Mesenchymal stem cell (in vitro differentiated cells and primary cell): ENCODE measurements around the gene SLC41A3.
"Not testable (repeated sequence)": the region's sequence is repeated elsewhere in the genome, so short reads cannot be mapped to it uniquely, and the experiment has no call there.

Source experiments
- DNase-seq: peaks from one replicate; pipeline ENCODE4 v3.0.0-alpha.2; 2013
- H2AFZ ChIP-seq: one replicate; pipeline ENCODE4 v1.6.1; 2013; ENCODE audit warnings: low read depth, mild to moderate bottlenecking, control low read depth, inconsistent platforms, low read length, moderate library complexity
- H2AK5ac ChIP-seq: 2 replicates; pipeline ENCODE4 v1.6.1; 2013; ENCODE audit warnings: low read length, moderate library complexity, mild to moderate bottlenecking, inconsistent platforms; ENCODE audit not compliant: severe bottlenecking
- H2BK120ac ChIP-seq: one replicate; pipeline ENCODE4 v1.6.1; 2013; ENCODE audit warnings: low read depth, mild to moderate bottlenecking, inconsistent platforms, low read length, moderate library complexity
- H2BK12ac ChIP-seq, 2 experiments: one replicate each; pipeline ENCODE4 v1.6.1; 2013; ENCODE audit warnings: inconsistent platforms in 2 of 2, low read length in 2 of 2, mild to moderate bottlenecking in 2 of 2, moderate library complexity in 2 of 2, control low read depth in 1 of 2
- H2BK15ac ChIP-seq: one replicate; pipeline ENCODE4 v1.6.1; 2013; ENCODE audit warnings: mild to moderate bottlenecking, low read depth, inconsistent platforms; ENCODE audit not compliant: poor library complexity, severe bottlenecking
- H2BK5ac ChIP-seq: 2 replicates; pipeline ENCODE4 v1.6.1; 2013; ENCODE audit warnings: low read depth, mild to moderate bottlenecking, low read length, control low read depth, inconsistent platforms; ENCODE audit not compliant: poor library complexity, severe bottlenecking
- H3K14ac ChIP-seq, 2 experiments: one replicate each; pipeline ENCODE4 v1.6.1; 2013; ENCODE audit warnings: inconsistent platforms in 2 of 2, low read length in 2 of 2, control low read depth in 1 of 2, mild to moderate bottlenecking in 1 of 2, moderate library complexity in 1 of 2
- H3K18ac ChIP-seq, 2 experiments: one replicate each; pipeline ENCODE4 v1.6.1; 2013; ENCODE audit warnings: inconsistent platforms in 2 of 2, low read length in 2 of 2, control low read depth in 1 of 2, low read depth in 1 of 2, mild to moderate bottlenecking in 1 of 2
- H3K23ac ChIP-seq, 2 experiments: one replicate each; pipeline ENCODE4 v1.6.1; 2013; ENCODE audit warnings: inconsistent platforms in 2 of 2, low read length in 2 of 2, mild to moderate bottlenecking in 2 of 2, moderate library complexity in 2 of 2, control low read depth in 1 of 2
- H3K27ac ChIP-seq: 2 replicates; pipeline ENCODE4 v1.5.1; 2013; ENCODE audit warnings: mild to moderate bottlenecking, moderate library complexity, low read length, control low read depth, inconsistent platforms; ENCODE audit not compliant: poor library complexity, severe bottlenecking
- H3K27me3 ChIP-seq, 2 experiments: 2 replicates each; pipeline versions ENCODE4 v1.6.1 to v1.7.0; 2013; ENCODE audit warnings: low read length in 2 of 2, mild to moderate bottlenecking in 2 of 2, moderate library complexity in 2 of 2, control low read depth in 1 of 2, inconsistent platforms in 1 of 2; ENCODE audit not compliant: control insufficient read depth in 1 of 2, insufficient read depth in 1 of 2
- H3K36me3 ChIP-seq, 2 experiments: 2 replicates each; pipeline versions ENCODE4 v1.6.1 to v1.7.0; 2013; ENCODE audit warnings: low read length in 2 of 2, control low read depth in 1 of 2, inconsistent platforms in 1 of 2, low read depth in 1 of 2, mild to moderate bottlenecking in 1 of 2; ENCODE audit not compliant: insufficient read depth in 2 of 2, control insufficient read depth in 1 of 2
- H3K4ac ChIP-seq, 2 experiments: one replicate each; pipeline ENCODE4 v1.6.1; 2013; ENCODE audit warnings: inconsistent platforms in 2 of 2, low read length in 2 of 2, mild to moderate bottlenecking in 2 of 2, moderate library complexity in 2 of 2, control low read depth in 1 of 2, low read depth in 1 of 2
- H3K4me1 ChIP-seq: 2 replicates; pipeline ENCODE4 v1.6.1; 2013; ENCODE audit warnings: low read depth, low read length, control low read depth; ENCODE audit not compliant: control insufficient read depth, insufficient read depth
- H3K4me2 ChIP-seq: 2 replicates; pipeline ENCODE4 v1.6.1; 2013; ENCODE audit warnings: low read length, mild to moderate bottlenecking, inconsistent platforms; ENCODE audit not compliant: poor library complexity, severe bottlenecking
- H3K4me3 ChIP-seq, 2 experiments: 2 replicates each; pipeline versions ENCODE4 v1.5.1 to v1.7.0; 2013; ENCODE audit warnings: low read length in 2 of 2, mild to moderate bottlenecking in 2 of 2, control low read depth in 1 of 2, low read depth in 1 of 2; ENCODE audit not compliant: insufficient read depth in 1 of 2
- H3K79me1 ChIP-seq: replicated peaks from 2 replicates; pipeline ENCODE4 v1.6.1; 2013; ENCODE audit warnings: mild to moderate bottlenecking, control low read depth, low read length, inconsistent platforms; ENCODE audit not compliant: poor library complexity, severe bottlenecking
- H3K9ac ChIP-seq: 2 replicates; pipeline ENCODE4 v1.7.0; 2013; ENCODE audit warnings: mild to moderate bottlenecking, low read length, moderate library complexity
- H3K9me3 ChIP-seq: 2 replicates; pipeline ENCODE4 v1.7.0; 2013; ENCODE audit warnings: mild to moderate bottlenecking, low read length; ENCODE audit not compliant: control insufficient read depth
- H4K8ac ChIP-seq: one replicate; pipeline ENCODE4 v1.6.1; 2013; ENCODE audit warnings: inconsistent platforms, mild to moderate bottlenecking, low read length, moderate library complexity
- H4K91ac ChIP-seq: one replicate; pipeline ENCODE4 v1.6.1; 2013; ENCODE audit warnings: mild to moderate bottlenecking, low read length, inconsistent platforms
- WGBS: methylation state at CpG from one replicate; pipeline ENCODE4 v1.1.7; 2013; ENCODE audit warnings: mixed read lengths; 5-methylcytosine and 5-hydroxymethylcytosine counted together

SLC41A3 gene

GRCh38 chr3:125959317-125960065 is 124.4 kb downstream of the SLC41A3 start:
- Histone ChIP-seq H3K4me1 (no peaks in the 10 kb centered on the region), H2AFZ (no peak overlapping the region), H3K9me3 (peaks cover 5% of the 10 kb centered on the region), H2AK5ac (no peak overlapping the region), H2BK15ac (no peak overlapping the region), H3K4ac (no peak overlapping the region), H3K36me3 (no peaks in the 10 kb centered on the region), H3K9ac (no peak overlapping the region), H4K91ac (no peak overlapping the region), H3K23ac (no peak overlapping the region), H2BK120ac (no peak overlapping the region), H3K79me1 (no peaks in the 10 kb centered on the region), H3K14ac (no peak overlapping the region), H3K27me3 (peaks cover 27 to 67% of the 10 kb centered on the region in 2 experiments), H3K4me3 (no peak overlapping the region), H2BK12ac (no peak overlapping the region), H3K4me2 (no peak overlapping the region), H4K8ac (no peak overlapping the region), H3K27ac (no peak overlapping the region), H2BK5ac (no peak overlapping the region), H3K18ac (no peak overlapping the region)
- DNase-seq, result no peak
- 91% methylated on average over 39 of the region's 39 CpGs for WGBS

DNA sequence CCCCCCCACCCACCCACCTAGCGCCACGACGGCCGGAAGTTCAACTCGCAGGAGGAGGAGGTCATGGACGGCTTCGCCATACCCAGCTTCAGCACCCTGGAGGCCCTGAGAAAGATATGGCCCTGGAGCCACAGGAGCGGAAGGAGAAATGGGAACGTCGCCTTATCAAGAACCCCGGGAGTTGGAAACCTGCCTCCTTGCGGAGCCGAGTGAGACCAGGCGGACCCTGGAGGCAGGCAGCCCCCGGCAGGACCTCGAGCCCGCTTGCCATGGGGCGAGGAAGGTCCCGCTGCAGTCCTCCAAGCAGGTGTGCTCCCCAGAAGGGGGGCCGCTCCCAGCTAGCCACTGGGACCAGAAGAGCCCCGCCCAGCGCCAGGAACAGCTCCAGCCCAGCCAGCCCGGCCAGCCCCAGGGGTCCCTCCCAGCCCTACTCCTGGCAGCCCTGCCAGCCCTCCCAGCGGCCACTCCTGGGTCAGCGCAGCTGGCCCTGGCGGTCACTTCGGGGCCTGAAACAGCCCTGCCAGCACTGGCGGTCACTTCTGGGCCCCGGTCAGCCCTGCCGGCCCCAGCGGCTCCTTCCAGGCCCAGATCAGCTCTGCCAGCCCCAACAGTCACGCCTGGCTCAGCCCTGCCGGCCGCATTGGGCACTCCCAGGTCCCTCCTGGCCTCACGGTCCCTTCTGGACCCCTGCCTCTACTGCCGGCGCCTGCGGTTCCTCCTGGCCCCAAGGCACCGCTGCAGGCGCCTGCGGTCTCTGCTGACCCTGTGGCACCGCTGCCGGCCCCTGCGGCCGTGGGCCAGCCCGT is 125.2 kb downstream of the SLC41A3 start:
- H4K91ac ChIP-seq, result no peak overlapping the region
- H3K4ac ChIP-seq, result no peak overlapping the region
- H2BK5ac ChIP-seq, result no peak overlapping the region
- 84% methylated on average over 43 of the region's 46 CpGs for WGBS
- H3K4me2 ChIP-seq, result no peak overlapping the region
- no peak overlapping the region for H2AK5ac ChIP-seq
- H3K27ac ChIP-seq, result no peak overlapping the region
- H3K23ac ChIP-seq, result no peak overlapping the region
- H3K18ac ChIP-seq, result no peak overlapping the region
- no peak overlapping the region for H3K4me3 ChIP-seq
- H4K8ac ChIP-seq, result no peak overlapping the region
- no peak overlapping the region for H2BK120ac ChIP-seq
- H3K36me3 ChIP-seq, result no peaks in the 10 kb centered on the region
- no peak overlapping the region for H3K14ac ChIP-seq
- H2AFZ ChIP-seq, result no peak overlapping the region
- no peaks in the 10 kb centered on the region for H3K4me1 ChIP-seq
- H3K79me1 ChIP-seq, result no peaks in the 10 kb centered on the region
- H3K27me3 ChIP-seq, result peaks cover 23 to 67% of the 10 kb centered on the region in 2 experiments
- no peak overlapping the region for H2BK12ac ChIP-seq
- no peaks in the 10 kb centered on the region for H3K9me3 ChIP-seq
- H2BK15ac ChIP-seq, result no peak overlapping the region
- no peak overlapping the region for H3K9ac ChIP-seq
- DNase-seq, result no peak

DNA sequence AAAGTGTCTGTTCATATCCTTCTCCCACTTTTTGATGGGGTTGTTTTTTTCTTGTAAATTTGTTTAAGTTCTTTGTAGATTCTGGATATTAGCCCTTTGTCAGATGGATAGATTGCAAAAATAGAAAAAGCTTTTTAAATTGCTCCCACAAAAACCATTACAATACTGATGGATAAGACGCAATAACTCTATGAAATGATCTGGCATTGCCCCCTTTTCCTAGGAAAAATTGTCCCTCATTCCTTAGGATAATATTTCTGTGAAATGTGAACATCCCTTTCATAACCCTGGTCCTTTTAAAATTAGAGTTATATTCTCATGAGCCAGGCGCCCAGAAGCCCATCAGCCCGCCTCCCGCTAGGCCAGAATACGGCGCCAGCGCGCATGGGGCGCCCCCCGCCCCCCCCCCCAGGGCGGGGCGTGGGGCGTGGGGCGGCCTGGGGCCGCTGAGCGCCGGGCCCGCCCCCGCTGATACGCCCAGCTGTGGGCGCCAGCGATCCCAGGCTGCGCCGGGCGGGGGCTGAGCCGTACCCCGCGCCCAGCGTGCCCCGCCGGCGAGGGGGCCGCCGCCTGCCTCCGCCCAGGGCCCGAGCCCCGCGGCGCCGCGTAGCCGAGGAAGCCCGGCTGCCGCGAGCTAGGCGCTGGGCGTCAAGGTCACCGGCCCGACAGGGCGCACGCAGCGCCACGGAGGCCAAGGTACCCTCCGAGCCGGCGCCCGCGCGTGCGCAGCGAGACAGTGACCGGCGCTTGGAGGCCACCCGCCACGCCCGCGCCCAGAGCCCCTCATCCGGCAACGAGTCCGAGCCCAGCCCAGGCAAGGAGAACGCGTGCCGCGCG is 126.0 kb downstream of the SLC41A3 start:
- no peak overlapping the region for H3K4ac ChIP-seq
- no peaks in the 10 kb centered on the region for H3K4me1 ChIP-seq
- no peak overlapping the region for H2AFZ ChIP-seq
- no peak overlapping the region for H3K4me3 ChIP-seq
- no peak for DNase-seq
- H3K14ac ChIP-seq, result no peak overlapping the region
- WGBS, result 52% methylated on average over 47 of the region's 75 CpGs
- H4K8ac ChIP-seq, result no peak overlapping the region
- H2BK5ac ChIP-seq, result no peak overlapping the region
- H2BK12ac ChIP-seq, result no peak overlapping the region
- H2BK120ac ChIP-seq, result no peak overlapping the region
- no peak overlapping the region for H3K4me2 ChIP-seq
- H2BK15ac ChIP-seq, result no peak overlapping the region
- peaks cover 16 to 61% of the 10 kb centered on the region in 2 experiments for H3K27me3 ChIP-seq
- H3K23ac ChIP-seq, result no peak overlapping the region
- H3K18ac ChIP-seq, result no peak overlapping the region
- no peak overlapping the region for H2AK5ac ChIP-seq
- no peak overlapping the region for H3K27ac ChIP-seq
- no peaks in the 10 kb centered on the region for H3K79me1 ChIP-seq
- no peaks in the 10 kb centered on the region for H3K36me3 ChIP-seq
- no peak overlapping the region for H4K91ac ChIP-seq
- no peak overlapping the region for H3K9ac ChIP-seq
- H3K9me3 ChIP-seq, result no peaks in the 10 kb centered on the region

- H3K4ac ChIP-seq, H3K36me3 ChIP-seq, H3K23ac ChIP-seq, H4K91ac ChIP-seq, H2BK15ac ChIP-seq, H3K79me1 ChIP-seq, H3K9ac ChIP-seq, H3K4me3 ChIP-seq, H2AK5ac ChIP-seq, H2BK12ac ChIP-seq, H3K9me3 ChIP-seq, H3K4me1 ChIP-seq, DNase-seq, H3K4me2 ChIP-seq, H2BK120ac ChIP-seq, H2AFZ ChIP-seq, H4K8ac ChIP-seq, H2BK5ac ChIP-seq, H3K27ac ChIP-seq, H3K18ac ChIP-seq, H3K14ac ChIP-seq: not testable (repeated sequence)
- H3K27me3 ChIP-seq, result peaks cover 10 to 54% of the 10 kb centered on the region in 2 experiments
- WGBS, result 100% methylated on average over 1 of the region's 4 CpGs
Measured at GRCh38 chr3:125957020-125957419, 126.9 kb downstream of the SLC41A3 start.
